ENCODE measurements around the gene LOXL1.

LOXL1 gene

GRCh38 chr15:73954188-73955145 is 28.2 kb downstream of the LOXL1 start:
- ChIA-PET CTCF (interaction anchor here (0.6 to 0.7 kb wide), 2 partner anchors 10 to 80 kb away, joined by 3 to 4 read pairs; no protein-coding TSS in a partner anchor), POLR2A (ENCODE audit: low non-redundant PET) (interaction anchor here (0.7 kb wide), 1 partner anchor 386 kb away, joined by 7 read pairs; no protein-coding TSS in a partner anchor)
- no peak for DNase-seq (ENCODE audit: low spot score)
- H3K27ac ChIP-seq, result no peak overlapping the region
- no peak for TF ChIP-seq CTCF (conservative IDR thresholded peaks at IDR 0.05; ENCODE audit: low read depth)

- peak overlapping the region; percentile 77; the same call in 1 of the 2 replicates for H3K27ac ChIP-seq
- TF ChIP-seq CTCF (conservative IDR thresholded peaks at IDR 0.05; ENCODE audit: low read depth), result no peak
- no peak for DNase-seq (ENCODE audit: low spot score)
- ChIA-PET POLR2A (ENCODE audit: low non-redundant PET) (interaction anchor here (0.7 kb wide), 1 partner anchor 386 kb away, joined by 7 read pairs; no protein-coding TSS in a partner anchor), CTCF (no interaction called here)
These were observed 29.1 kb downstream of the LOXL1 start for GRCh38 chr15:73955326-73955725.

GRCh38 chr15:73955861-73956742 is 29.8 kb downstream of the LOXL1 start:
- TF ChIP-seq CTCF (conservative IDR thresholded peaks at IDR 0.05; ENCODE audit: low read depth), result no peak
- CTCF ChIA-PET, result interaction anchor here (0.6 kb wide), 1 partner anchor 292 kb away, joined by 6 read pairs; no protein-coding TSS in a partner anchor
- POLR2A ChIA-PET (ENCODE audit: low non-redundant PET), result no interaction called here
- no peak for DNase-seq (ENCODE audit: low spot score)
- peak overlapping the region; percentile 77 for H3K27ac ChIP-seq

- TF ChIP-seq CTCF (conservative IDR thresholded peaks at IDR 0.05; ENCODE audit: low read depth), result no peak
- H3K27ac ChIP-seq, result peak overlapping the region; percentile 77
- peak; percentile 91 for DNase-seq (ENCODE audit: low spot score)
- CTCF ChIA-PET, result interaction anchor here (0.6 kb wide), 1 partner anchor 292 kb away, joined by 6 read pairs; no protein-coding TSS in a partner anchor
- POLR2A ChIA-PET (ENCODE audit: low non-redundant PET), result no interaction called here
These were observed 30.5 kb downstream of the LOXL1 start for GRCh38 chr15:73956743-73957135.

GRCh38 chr15:73957276-73957675 is 31.0 kb downstream of the LOXL1 start:
- TF ChIP-seq CTCF (conservative IDR thresholded peaks at IDR 0.05; ENCODE audit: low read depth), result no peak
- H3K27ac ChIP-seq, result peak overlapping the region; percentile 77
- no peak for DNase-seq (ENCODE audit: low spot score)
- CTCF ChIA-PET, result interaction anchor here (0.6 kb wide), 1 partner anchor 57 kb away, joined by 4 read pairs; no protein-coding TSS in a partner anchor
- POLR2A ChIA-PET (ENCODE audit: low non-redundant PET), result no interaction called here

GRCh38 chr15:73957785-73958184 is 31.5 kb downstream of the LOXL1 start:
- no peak for TF ChIP-seq CTCF (conservative IDR thresholded peaks at IDR 0.05; ENCODE audit: low read depth)
- H3K27ac ChIP-seq, result no peak overlapping the region; the same call in 1 of the 2 replicates
- CTCF ChIA-PET, result no interaction called here
- DNase-seq (ENCODE audit: low spot score), result no peak
- POLR2A ChIA-PET (ENCODE audit: low non-redundant PET), result no interaction called here
